Regular cardiac myocyte (primary cell): ENCODE results near the gene ZNF726. TPM values are rescaled to one million over a fixed set of nuclear protein-coding genes. Genes with fewer than 3 reads are reported as not detected.

Experiments
- total RNA-seq: library from RNA; depleted of rRNA; stranded (reverse); fragments of >200 nt; gene quantifications from 2 replicates; pipeline ENCODE4 v1.2.3, GENCODE V29; 2014

Gene ZNF726
- 2.0 and 6.5 TPM in 2 replicates for total RNA-seq

GRCh38 chr19:23914402-23915286, at the start of gene ZNF726:
Gene ZNF726, plus strand, starts transcription at chr19:23914886. Its CDS starts 109 bp downstream, at chr19:23914995.

Other genes starting within 250 kb of the ZNF726 start
- gene ZNF675, start 227.7 kb upstream of the ZNF726 start, total RNA-seq: 6.8 and 7.5 TPM in 2 replicates
- gene ZNF681, start 156.0 kb upstream of the ZNF726 start, total RNA-seq: 0.56 and 0.96 TPM in 2 replicates
- 7.7 and 10.4 TPM in 2 replicates for gene ZNF254, start 172.3 kb downstream of the ZNF726 start, total RNA-seq